Mononuclear cell (primary cell): Measurements from ENCODE around the gene EHBP1L1. TPM values are rescaled to one million over a fixed set of nuclear protein-coding genes. Genes with fewer than 3 reads are reported as not detected.

Source experiments
- H3K27me3 ChIP-seq: 2 replicates; pipeline ENCODE4 v1.6.0; 2011; ENCODE audit warnings: low read length, control low read depth; ENCODE audit not compliant: insufficient read depth
- H3K4me1 ChIP-seq: 2 replicates; pipeline ENCODE4 v1.5.1; 2011; ENCODE audit warnings: mild to moderate bottlenecking, low read length, control low read depth; ENCODE audit not compliant: insufficient read depth
- H3K4me3 ChIP-seq: 2 replicates; pipeline ENCODE4 v1.5.1; 2011; ENCODE audit warnings: mild to moderate bottlenecking, low read length, moderate library complexity
- H3K9me3 ChIP-seq: 2 replicates; pipeline ENCODE4 v1.5.1; 2011; ENCODE audit warnings: low read depth, mild to moderate bottlenecking, control low read depth, low read length
- total RNA-seq: library from RNA; depleted of rRNA; stranded (reverse); fragments of >200 nt; gene quantifications from one replicate; pipeline ENCODE4 v1.2.3, GENCODE V29; 2012

The EHBP1L1 gene
- 79.1 TPM for total RNA-seq

DNA sequence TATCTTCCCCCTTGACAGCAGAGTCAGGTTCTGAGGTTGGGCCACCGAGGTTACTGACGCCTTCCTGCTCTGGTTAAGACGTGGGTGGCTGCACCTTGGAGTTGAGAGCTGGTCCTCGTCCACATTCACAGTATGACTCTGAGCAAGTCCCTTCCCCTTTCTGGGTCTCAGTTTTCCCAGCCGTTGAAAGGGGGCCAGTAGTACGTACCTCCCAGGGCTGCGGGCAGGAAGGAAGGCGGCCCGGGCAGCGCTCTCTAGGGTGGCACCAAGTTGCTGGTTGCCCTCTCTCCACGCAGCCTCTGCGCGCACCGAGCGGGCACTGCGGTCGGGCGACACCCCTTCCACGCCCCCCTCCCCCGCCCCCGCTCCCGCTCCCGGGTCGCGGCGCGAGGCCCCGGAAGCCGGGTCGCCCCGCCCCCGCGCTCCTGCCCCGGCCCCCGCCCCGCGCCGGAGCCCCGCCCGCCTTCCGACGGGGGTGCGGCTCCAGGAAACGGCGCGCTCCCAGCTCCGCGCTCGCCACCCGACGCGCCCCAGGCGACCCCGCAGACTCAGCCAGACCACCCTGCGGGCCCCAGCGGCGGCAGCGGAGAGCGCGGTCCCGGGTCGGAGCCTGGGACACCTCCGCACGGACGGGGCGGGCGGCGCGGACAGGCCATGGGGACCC, at the start of gene EHBP1L1:
Gene EHBP1L1 (plus strand): TSS at position 486 of the 664 bp plus-strand sequence. CDS start 250 bp downstream, outside the sequence.
- Histone ChIP-seq H3K4me1 (peaks cover 71% of the 10 kb centered on the region), H3K4me3 (peak within 1 kb of the TSS; percentile 76), H3K27me3 (no peaks in the 10 kb centered on the region), H3K9me3 (no peaks in the 10 kb centered on the region)

DNA sequence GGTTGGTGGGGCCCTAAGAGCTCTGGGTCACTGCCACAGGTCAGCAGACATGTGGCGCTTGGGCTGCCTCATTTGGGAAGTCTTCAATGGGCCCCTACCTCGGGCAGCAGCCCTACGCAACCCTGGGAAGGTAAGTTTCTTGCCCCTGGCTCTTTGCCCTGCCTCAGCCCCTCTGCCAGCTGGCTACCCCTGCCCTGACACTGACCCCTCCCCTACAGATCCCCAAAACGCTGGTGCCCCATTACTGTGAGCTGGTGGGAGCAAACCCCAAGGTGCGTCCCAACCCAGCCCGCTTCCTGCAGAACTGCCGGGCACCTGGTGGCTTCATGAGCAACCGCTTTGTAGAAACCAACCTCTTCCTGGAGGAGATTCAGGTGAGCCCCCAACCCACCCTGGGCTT, 49.1 kb upstream of the EHBP1L1 start:
- Histone ChIP-seq H3K4me1 (peaks cover 42% of the 10 kb centered on the region), H3K9me3 (no peaks in the 10 kb centered on the region), H3K27me3 (no peaks in the 10 kb centered on the region)

GRCh38 chr11:65528819-65529350, 47.0 kb upstream of the EHBP1L1 start:
- Histone ChIP-seq H3K27me3 (no peaks in the 10 kb centered on the region), H3K9me3 (no peaks in the 10 kb centered on the region), H3K4me1 (peaks cover 21% of the 10 kb centered on the region), H3K4me3 (no peak overlapping the region)

More for the DNA sequence above, 49.1 kb upstream of the EHBP1L1 start:
- no peak overlapping the region for H3K4me3 ChIP-seq

DNA sequence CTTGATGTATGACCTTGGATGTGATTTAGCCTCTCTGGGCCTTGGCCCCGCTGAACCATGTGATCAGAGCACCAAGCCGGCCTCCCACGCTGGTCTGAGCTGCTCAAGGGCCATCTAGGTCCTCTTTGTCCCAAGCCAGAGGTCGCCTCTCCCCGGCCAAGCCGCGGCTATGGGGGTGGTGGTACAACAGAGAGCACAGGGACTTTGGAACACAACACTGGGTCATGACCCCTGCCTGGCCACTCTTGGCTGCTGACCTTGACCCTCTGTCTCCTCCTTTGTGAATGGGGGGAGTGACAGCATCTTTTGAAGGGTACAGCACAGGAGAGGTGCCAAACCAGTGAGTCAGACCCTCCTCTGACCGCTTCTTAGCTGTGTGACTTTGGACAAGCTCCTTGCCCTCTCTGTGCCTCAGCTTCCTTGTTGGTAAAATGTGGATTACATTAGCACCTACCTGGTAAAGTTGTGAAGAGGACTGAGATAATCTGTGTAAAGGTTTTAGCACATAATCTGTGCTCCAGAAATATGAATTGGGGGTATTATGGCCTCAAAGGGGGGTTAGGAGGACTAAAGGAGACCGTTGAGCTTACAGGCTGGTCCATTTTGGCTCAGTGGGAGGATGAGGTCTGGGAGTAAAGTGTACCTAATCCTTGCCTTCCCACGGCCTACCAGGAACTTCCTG, 46.2 kb upstream of the EHBP1L1 start:
- Histone ChIP-seq H3K27me3 (no peaks in the 10 kb centered on the region), H3K4me3 (no peak overlapping the region), H3K9me3 (no peaks in the 10 kb centered on the region), H3K4me1 (peaks cover 13% of the 10 kb centered on the region)

DNA sequence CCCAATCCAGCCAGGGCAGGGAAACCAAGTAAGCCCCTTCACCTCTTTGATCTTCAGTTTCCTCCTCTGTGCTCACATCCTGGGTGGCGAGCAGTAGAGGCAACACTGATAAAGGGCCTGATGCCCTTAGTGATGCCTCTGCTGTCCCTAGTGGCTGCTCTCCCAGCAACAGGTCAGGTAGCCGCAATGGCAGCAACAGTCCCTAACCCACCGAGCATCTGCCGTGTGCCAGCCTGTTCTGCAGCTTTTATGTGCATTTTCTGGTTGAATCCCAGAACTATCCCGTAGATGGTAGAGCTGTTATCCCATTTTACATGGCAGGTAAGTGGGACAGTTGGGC, 45.7 kb upstream of the EHBP1L1 start:
- peaks cover 13% of the 10 kb centered on the region for H3K4me1 ChIP-seq
- H3K27me3 ChIP-seq = no peaks in the 10 kb centered on the region
- no peak overlapping the region for H3K4me3 ChIP-seq
- H3K9me3 ChIP-seq = no peaks in the 10 kb centered on the region

DNA sequence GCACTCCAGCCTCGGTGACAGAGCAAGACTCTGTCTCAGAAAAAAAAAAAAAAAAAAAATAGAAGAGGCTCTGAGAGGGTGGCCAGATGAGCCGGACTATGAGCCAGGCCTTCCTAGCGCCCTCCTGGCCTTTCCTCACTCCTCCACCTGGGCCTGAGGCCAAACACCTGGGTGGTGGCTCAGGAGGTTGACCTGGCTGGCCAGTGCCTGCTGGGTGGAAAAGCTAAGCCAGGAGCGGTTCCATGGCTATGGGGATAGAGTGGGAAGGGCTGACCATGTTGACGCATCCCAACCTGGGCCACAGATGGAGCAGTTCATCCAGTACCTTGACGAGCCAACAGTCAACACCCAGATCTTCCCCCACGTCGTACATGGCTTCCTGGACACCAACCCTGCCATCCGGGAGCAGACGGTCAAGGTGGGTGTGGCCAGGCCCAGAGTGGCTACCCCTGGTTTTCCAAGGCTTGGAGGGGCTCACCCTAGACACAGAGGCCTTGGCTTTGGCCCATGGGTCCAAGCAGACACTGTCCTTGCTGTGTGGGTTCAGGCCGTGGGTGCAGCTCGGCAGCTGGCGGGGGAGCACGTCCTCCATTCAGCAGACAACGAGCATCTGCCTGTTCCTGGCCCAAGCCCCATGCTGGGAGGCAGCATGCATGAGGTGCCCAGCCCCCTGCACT, 43.3 kb upstream of the EHBP1L1 start:
- Histone ChIP-seq H3K27me3 (no peaks in the 10 kb centered on the region), H3K9me3 (no peaks in the 10 kb centered on the region), H3K4me1 (no peaks in the 10 kb centered on the region), H3K4me3 (no peak overlapping the region)

GRCh38 chr11:65535102-65535501, 40.8 kb upstream of the EHBP1L1 start:
- Histone ChIP-seq H3K4me3 (no peak overlapping the region), H3K4me1 (peaks cover 7% of the 10 kb centered on the region), H3K27me3 (no peaks in the 10 kb centered on the region), H3K9me3 (no peaks in the 10 kb centered on the region)

DNA sequence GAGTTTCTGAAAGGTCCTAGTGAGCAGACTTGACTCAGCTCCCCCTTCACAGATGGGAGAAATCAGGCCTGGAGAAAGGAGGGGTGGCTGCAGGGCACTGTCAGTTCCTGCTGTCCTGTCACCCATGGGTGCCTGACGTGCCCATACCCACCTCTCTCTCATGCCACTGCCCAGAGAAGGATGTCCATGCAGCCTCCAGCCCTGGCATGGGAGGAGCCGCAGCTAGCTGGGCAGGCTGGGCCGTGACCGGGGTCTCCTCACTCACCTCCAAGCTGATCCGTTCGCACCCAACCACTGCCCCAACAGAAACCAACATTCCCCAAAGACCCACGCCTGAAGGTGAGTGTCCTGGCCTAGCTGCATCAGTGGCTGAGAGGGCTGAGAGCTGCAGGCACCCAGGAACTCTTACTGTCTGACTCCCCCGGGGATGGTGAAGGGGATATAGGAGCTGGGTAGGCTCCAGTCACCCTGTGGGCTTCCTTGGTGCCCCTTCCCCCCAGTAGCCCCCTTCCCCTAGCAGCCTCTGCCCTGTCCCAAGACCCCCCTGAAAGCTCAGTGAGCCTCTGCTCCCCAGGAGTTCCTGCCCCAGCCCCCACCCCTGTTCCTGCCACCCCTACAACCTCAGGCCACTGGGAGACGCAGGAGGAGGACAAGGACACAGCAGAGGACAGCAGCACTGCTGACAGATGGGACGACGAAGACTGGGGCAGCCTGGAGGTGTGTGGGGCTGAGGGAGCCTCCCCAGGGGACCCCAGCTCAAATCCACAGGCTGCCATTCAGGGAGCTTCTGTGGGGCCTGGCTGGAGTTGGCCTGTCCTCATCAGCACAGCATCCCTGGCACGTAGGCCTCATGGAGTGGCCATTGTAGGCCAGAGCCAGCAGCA, 39.2 kb upstream of the EHBP1L1 start:
- Histone ChIP-seq H3K4me1 (peaks cover 15% of the 10 kb centered on the region), H3K4me3 (no peak overlapping the region), H3K27me3 (no peaks in the 10 kb centered on the region), H3K9me3 (no peaks in the 10 kb centered on the region)

GRCh38 chr11:65537296-65537597, 38.6 kb upstream of the EHBP1L1 start:
- H3K27me3 ChIP-seq = no peaks in the 10 kb centered on the region
- no peak overlapping the region for H3K4me3 ChIP-seq

GRCh38 chr11:65537620-65538231, 38.1 kb upstream of the EHBP1L1 start:
- Histone ChIP-seq H3K4me1 (peaks cover 19% of the 10 kb centered on the region), H3K27me3 (no peaks in the 10 kb centered on the region), H3K9me3 (no peaks in the 10 kb centered on the region), H3K4me3 (no peak overlapping the region)

More at GRCh38 chr11:65537296-65537597, 38.6 kb upstream of the EHBP1L1 start:
- peaks cover 19% of the 10 kb centered on the region for H3K4me1 ChIP-seq
- no peaks in the 10 kb centered on the region for H3K9me3 ChIP-seq

- no peaks in the 10 kb centered on the region for H3K9me3 ChIP-seq
- no peak overlapping the region for H3K4me3 ChIP-seq
- peaks cover 19% of the 10 kb centered on the region for H3K4me1 ChIP-seq
- no peaks in the 10 kb centered on the region for H3K27me3 ChIP-seq
These were observed 37.5 kb upstream of the EHBP1L1 start for GRCh38 chr11:65538232-65538914.

GRCh38 chr11:65538915-65539743, 36.7 kb upstream of the EHBP1L1 start:
- peaks cover 19% of the 10 kb centered on the region for H3K4me1 ChIP-seq
- no peaks in the 10 kb centered on the region for H3K27me3 ChIP-seq
- H3K4me3 ChIP-seq = no peak overlapping the region
- H3K9me3 ChIP-seq = no peaks in the 10 kb centered on the region

DNA sequence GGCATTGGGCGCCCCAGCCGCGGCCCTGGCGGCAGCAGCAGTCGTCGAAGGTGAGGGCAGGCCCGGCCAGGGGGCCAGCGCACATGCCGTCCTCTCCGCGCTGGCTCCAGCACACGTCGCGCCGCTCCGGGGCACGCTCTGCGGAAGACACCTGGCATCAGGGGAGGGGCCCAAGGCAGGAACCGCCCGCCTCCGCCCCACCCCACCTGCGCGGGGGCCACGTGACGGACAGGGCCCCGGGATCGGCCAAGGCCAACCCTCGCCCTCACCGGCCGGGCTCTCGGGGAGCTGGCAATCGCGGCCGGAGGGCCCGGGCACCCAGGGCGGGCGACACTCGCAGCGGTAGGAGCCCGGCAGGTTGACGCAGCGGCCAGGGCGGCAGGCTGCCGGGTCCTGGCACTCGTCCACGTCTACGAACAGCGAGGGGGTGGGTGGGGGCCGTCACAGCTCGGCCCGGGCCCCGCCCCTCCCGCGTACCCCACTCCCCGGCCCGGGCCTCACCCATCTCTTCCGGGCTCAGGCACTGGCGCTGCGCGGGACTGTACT, 36.0 kb upstream of the EHBP1L1 start:
- H3K27me3 ChIP-seq = no peaks in the 10 kb centered on the region
- no peaks in the 10 kb centered on the region for H3K9me3 ChIP-seq
- peak overlapping the region; percentile 52 for H3K4me3 ChIP-seq
- H3K4me1 ChIP-seq = peaks cover 19% of the 10 kb centered on the region
